Gastrocnemius medialis (tissue), 4 donors: Measurements from ENCODE around the gene RPS2. TPM values are rescaled to one million over a fixed set of nuclear protein-coding genes. Genes with fewer than 3 reads are reported as not detected.
A peak's percentile ranks its signal among the peaks of the same experiment; 100 is the strongest.

ENCODE experiments used
- ATAC-seq, 2 donors: fragments of 150-250 bp; one replicate each; pipeline ENCODE4 v1.9.1; 2016
- DNase-seq, 2 donors: peaks; one replicate each; pipeline ENCODE4 v3.0.0-alpha.2; 2019
- H3K27ac ChIP-seq, 4 donors: fragments of 200-600 bp; sonication (generic); 1 replicate in 1 of 4; 2 replicates in 3 of 4; pipeline ENCODE4 v1.5.1; 2016 to 2018; ENCODE audit warnings: mild to moderate bottlenecking in 2 of 4, moderate library complexity in 1 of 4
- H3K27me3 ChIP-seq, 3 donors: fragments of 200-600 bp; sonication (generic) in 2 of 3; 1 replicate in 1 of 3; 2 replicates in 2 of 3; pipeline versions ENCODE4 v1.5.1 to v1.6.0; 2016 to 2019; ENCODE audit warnings: mild to moderate bottlenecking in 1 of 3, moderate library complexity in 1 of 3
- H3K36me3 ChIP-seq, 2 donors: fragments of 200-600 bp; sonication (generic) in 1 of 2; one replicate each; pipeline ENCODE4 v1.5.1; 2017 to 2018
- H3K4me1 ChIP-seq, 2 donors: fragments of 200-600 bp; sonication (generic) in 1 of 2; one replicate each; pipeline ENCODE4 v1.5.1; 2016 to 2017; ENCODE audit warnings: mild to moderate bottlenecking in 2 of 2
- H3K4me3 ChIP-seq, 4 donors: fragments of 200-600 bp; sonication (generic) in 3 of 4; 1 replicate in 1 of 4; 2 replicates in 3 of 4; pipeline ENCODE4 v1.5.1; 2016 to 2019; ENCODE audit warnings: mild to moderate bottlenecking in 2 of 4
- H3K9me3 ChIP-seq, 3 donors: fragments of 200-600 bp; sonication (generic) in 2 of 3; 1 replicate in 1 of 3; 2 replicates in 2 of 3; pipeline ENCODE4 v1.5.1; 2016 to 2019
- CTCF ChIP-seq, 5 experiments: fragments of 450-650 bp in 3 of 5; fragments of 200-600 bp in 2 of 5; sonication (generic) in 2 of 5; IDR thresholded peaks in 4 of 5; conservative IDR thresholded peaks in 1 of 5; 1 replicate in 4 of 5; 2 replicates in 1 of 5; pipeline ENCODE4 v1.5.1; 2016 to 2019; ENCODE audit warnings: antibody characterized with exemption in 5 of 5, mild to moderate bottlenecking in 3 of 5, moderate library complexity in 3 of 5
- POLR2A ChIP-seq, 2 donors: fragments of 450-650 bp; IDR thresholded peaks; one replicate each; pipeline ENCODE4 v1.6.1; 2017; ENCODE audit warnings: antibody characterized with exemption in 2 of 2, mild to moderate bottlenecking in 2 of 2, moderate library complexity in 2 of 2
- in situ Hi-C, 4 donors: fragments of 200-750 bp; cut with MboI; loops; one replicate each; pipeline versions ENCODE4 v1.15.0 to v1.8.0; 2017; ENCODE audit warnings: low sequenced_read_pairs in 4 of 4
- intact Hi-C: fragments of 100-400 bp; cut with DNase I; formaldehyde crosslinking; loops from one replicate; pipeline ENCODE4 v1.15.1; 2023; ENCODE audit warnings: low total_unique reads
- total RNA-seq, 4 donors: library from RNA; depleted of rRNA; stranded (reverse); fragments of >200 nt; gene quantifications; one replicate each; pipeline versions ENCODE4 v1.1.0 to v1.2.3, GENCODE V29; 2016

The RPS2 gene
- total RNA-seq, 4 donors from 2014 or later: 1,162 to 1,876 (median 1,684) TPM

DNA sequence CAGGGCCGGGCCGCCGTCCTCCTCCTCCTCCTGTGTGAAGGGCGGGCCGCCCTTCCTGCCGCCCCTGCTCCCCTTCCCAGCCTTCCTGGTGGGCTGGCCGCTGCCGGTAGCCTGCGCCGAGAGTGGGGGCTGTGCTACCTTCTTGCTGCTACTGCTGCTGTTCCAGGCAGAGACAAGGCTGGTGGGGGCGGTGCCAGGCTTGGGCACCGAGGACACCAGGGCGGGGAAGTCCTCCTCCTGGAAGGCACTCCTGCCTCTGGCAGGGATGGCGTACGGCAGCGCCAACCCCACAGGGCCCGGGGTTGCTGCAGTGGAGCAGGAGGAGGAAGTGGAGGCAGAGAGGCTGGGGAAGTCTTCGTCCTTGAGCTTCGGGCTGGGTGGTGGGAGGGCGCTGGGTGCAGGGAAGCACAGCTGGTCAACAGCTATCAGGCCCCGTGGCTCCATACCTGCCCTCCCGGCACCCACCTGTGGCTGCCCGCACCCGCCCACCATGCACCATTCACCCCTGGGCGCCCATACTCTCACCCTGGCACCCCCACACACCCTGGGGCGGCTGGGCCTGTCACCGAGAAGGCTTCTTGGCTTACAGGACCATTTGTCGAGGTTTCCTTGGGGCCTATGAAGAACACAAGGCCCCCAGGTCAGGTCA, 35.4 kb upstream of the RPS2 start:
- no peaks in the 10 kb centered on the region for H3K27me3 ChIP-seq
- intact Hi-C loops (loop anchor here (10.0 kb wide), 1 partner anchor 535 kb away; the partner anchor contains the start of genes CEMP1 and PDPK1), in situ Hi-C loops (no loop called here)
- no peak overlapping the region for H3K27ac ChIP-seq
- H3K36me3 ChIP-seq: peaks cover 0 to 54% of the 10 kb centered on the region in 2 donors
- peaks cover 16 to 18% of the 10 kb centered on the region in 2 donors for H3K4me1 ChIP-seq
- no peak for ATAC-seq
- TF ChIP-seq CTCF (IDR thresholded peaks at IDR 0.05 in 4 of 5, conservative IDR thresholded peaks at IDR 0.05 in 1 of 5) (no peak), POLR2A (IDR thresholded peaks at IDR 0.05) (no peak)
- no peaks in the 10 kb centered on the region for H3K9me3 ChIP-seq
- no peak overlapping the region for H3K4me3 ChIP-seq
- no peak for DNase-seq

DNA sequence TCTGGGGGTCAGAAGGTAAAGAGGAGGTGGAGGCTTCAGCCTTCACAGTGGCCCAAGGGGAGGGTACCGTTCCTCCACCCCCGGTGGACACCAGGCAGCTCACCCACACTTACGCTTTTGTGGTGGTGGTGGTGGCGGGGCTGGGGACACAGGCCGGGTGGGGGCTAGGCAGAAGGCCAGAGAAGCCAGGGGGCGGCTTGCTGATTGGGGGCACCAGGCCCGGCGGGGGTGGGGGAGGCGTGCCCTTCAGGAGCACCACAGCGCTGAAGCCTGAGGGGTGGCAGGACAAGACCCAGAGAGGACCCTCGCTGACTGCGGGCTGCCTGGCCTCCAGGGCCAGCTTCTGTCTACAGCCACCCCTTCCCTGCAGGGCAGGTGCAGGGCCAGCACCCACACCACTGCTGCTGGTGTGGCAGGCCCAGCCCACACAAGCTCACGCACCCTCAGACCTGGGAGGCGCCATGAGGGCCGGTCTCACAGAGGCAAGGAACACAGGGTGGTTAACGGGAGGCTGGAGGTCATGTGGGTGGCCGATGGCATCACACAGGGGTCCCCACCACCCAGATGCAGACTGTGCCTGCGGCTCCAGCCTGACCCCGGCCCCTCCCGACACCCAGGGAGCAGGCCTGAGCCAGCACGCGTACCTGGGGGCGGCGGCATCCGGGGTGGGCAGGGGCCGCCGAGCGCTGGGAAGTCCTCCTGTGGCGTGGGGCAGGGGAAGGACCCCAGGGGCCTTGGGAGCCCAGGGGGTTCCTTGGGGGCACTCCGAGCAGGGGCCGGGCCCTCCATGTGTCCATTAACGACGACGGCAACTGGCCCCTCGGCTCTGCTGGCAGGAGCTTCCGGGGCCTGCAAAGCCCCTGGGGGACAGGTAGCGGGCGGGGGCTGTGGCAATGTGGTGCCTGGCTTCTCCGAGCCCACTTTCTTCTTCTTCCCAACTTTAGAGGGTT, 34.5 kb upstream of the RPS2 start:
- H3K4me1 ChIP-seq: peaks cover 7 to 9% of the 10 kb centered on the region in 2 donors
- H3K4me3 ChIP-seq: no peak overlapping the region
- no peaks in the 10 kb centered on the region for H3K27me3 ChIP-seq
- TF ChIP-seq CTCF (IDR thresholded peaks at IDR 0.05 in 4 of 5, conservative IDR thresholded peaks at IDR 0.05 in 1 of 5): no peak
- H3K36me3 ChIP-seq: peaks cover 0 to 54% of the 10 kb centered on the region in 2 donors
- ATAC-seq (no peak), DNase-seq (no peak)
- in situ Hi-C loops: no loop called here
- H3K27ac ChIP-seq: no peak overlapping the region
- intact Hi-C loops: no loop called here
- H3K9me3 ChIP-seq: no peaks in the 10 kb centered on the region

- H3K27me3 ChIP-seq: no peaks in the 10 kb centered on the region
- H3K27ac ChIP-seq: peak overlapping the region in 1 of 4 donors; percentile 54
- no peaks in the 10 kb centered on the region for H3K9me3 ChIP-seq
- intact Hi-C loops: no loop called here
- ATAC-seq: no peak
- no peak for DNase-seq
- peaks cover 0 to 3% of the 10 kb centered on the region in 2 donors for H3K4me1 ChIP-seq
- peaks cover 0 to 54% of the 10 kb centered on the region in 2 donors for H3K36me3 ChIP-seq
- TF ChIP-seq CTCF (IDR thresholded peaks at IDR 0.05 in 4 of 5, conservative IDR thresholded peaks at IDR 0.05 in 1 of 5): no peak
- no peak for TF ChIP-seq POLR2A (IDR thresholded peaks at IDR 0.05)
- in situ Hi-C loops: no loop called here
- H3K4me3 ChIP-seq: no peak overlapping the region
These were observed 33.8 kb upstream of the RPS2 start for GRCh38 chr16:1998360-1998835.

GRCh38 chr16:1997494-1998359, 33.1 kb upstream of the RPS2 start:
- DNase-seq: peak in 1 of 2 donors; percentile 56
- no peak for TF ChIP-seq POLR2A (IDR thresholded peaks at IDR 0.05)
- TF ChIP-seq CTCF (IDR thresholded peaks at IDR 0.05 in 4 of 5, conservative IDR thresholded peaks at IDR 0.05 in 1 of 5): no peak

More at GRCh38 chr16:1997494-1998359, 33.1 kb upstream of the RPS2 start:
- H3K4me1 ChIP-seq: no peaks in the 10 kb centered on the region
- ATAC-seq: peak in 1 of 2 donors; percentile 59
- H3K4me3 ChIP-seq: no peak overlapping the region
- intact Hi-C loops (no loop called here), in situ Hi-C loops (no loop called here)
- peak overlapping the region in 1 of 4 donors; percentile 54 for H3K27ac ChIP-seq
- H3K27me3 ChIP-seq: peaks cover 0 to 2% (median 0%) of the 10 kb centered on the region in 3 donors
- no peaks in the 10 kb centered on the region for H3K9me3 ChIP-seq
- peaks cover 0 to 47% of the 10 kb centered on the region in 2 donors for H3K36me3 ChIP-seq
